NCI-H2196 (cell line): Measurements from ENCODE around the gene ZNF135.

ENCODE experiments used
- DNase-seq: peaks from one replicate; lab custom pipeline; 2025; ENCODE audit not compliant: unreplicated experiment; lab: John Stamatoyannopoulos, UW

The ZNF135 gene

GRCh38 chr19:58059003-58059670 is at the start of gene ZNF135:
TSS of gene ZNF135 (plus strand) at chr19:58059282. CDS start at chr19:58060003, 721 bp downstream.
- DNase-seq: no peak

GRCh38 chr19:58009301-58009665 is 49.8 kb upstream of the ZNF135 start:
- DNase-seq: no peak

- peak; percentile 72 for DNase-seq
Measured at GRCh38 chr19:58009666-58010301, 49.3 kb upstream of the ZNF135 start.

- DNase-seq: no peak
Measured at GRCh38 chr19:58010507-58010906, 48.6 kb upstream of the ZNF135 start.

GRCh38 chr19:58014141-58014540 is 44.9 kb upstream of the ZNF135 start:
- DNase-seq: no peak

- no peak for DNase-seq
Measured at GRCh38 chr19:58020129-58020528, 39.0 kb upstream of the ZNF135 start.

GRCh38 chr19:58021541-58022282 is 37.4 kb upstream of the ZNF135 start:
- no peak for DNase-seq

- DNase-seq: no peak
Measured at GRCh38 chr19:58022283-58022660, 36.8 kb upstream of the ZNF135 start.

GRCh38 chr19:58024661-58025060 is 34.4 kb upstream of the ZNF135 start:
- no peak for DNase-seq

- no peak for DNase-seq
Measured at GRCh38 chr19:58033741-58034476, 25.2 kb upstream of the ZNF135 start, which contains the start of gene ZSCAN1. TSS of gene ZSCAN1 (plus strand) at chr19:58034025. CDS start at chr19:58037837, 3,812 bp downstream.

GRCh38 chr19:58034477-58034793 is 24.6 kb upstream of the ZNF135 start:
- no peak for DNase-seq

- no peak for DNase-seq
Measured at GRCh38 chr19:58035863-58036262, 23.2 kb upstream of the ZNF135 start.

- DNase-seq: no peak
Measured at GRCh38 chr19:58037927-58038687, 21.0 kb upstream of the ZNF135 start.

- DNase-seq: no peak
Measured at GRCh38 chr19:58038688-58039204, 20.3 kb upstream of the ZNF135 start.

GRCh38 chr19:58040751-58041525 is 18.1 kb upstream of the ZNF135 start:
- no peak for DNase-seq

GRCh38 chr19:58042495-58043340 is 16.4 kb upstream of the ZNF135 start:
- DNase-seq: no peak

GRCh38 chr19:58044391-58044790 is 14.7 kb upstream of the ZNF135 start:
- DNase-seq: no peak

GRCh38 chr19:58044886-58045285 is 14.2 kb upstream of the ZNF135 start:
- DNase-seq: no peak
